Measurements from ENCODE around the gene ERBB3. TPM values are rescaled to one million over a fixed set of nuclear protein-coding genes. Genes with fewer than 3 reads are reported as not detected.
"Not testable (repeated sequence)": the region's sequence is repeated elsewhere in the genome, so short reads cannot be mapped to it uniquely, and the experiment has no call there.

Gene ERBB3
- polyA plus RNA-seq, 3 donors = 70.3 to 125 (median 113) TPM

DNA sequence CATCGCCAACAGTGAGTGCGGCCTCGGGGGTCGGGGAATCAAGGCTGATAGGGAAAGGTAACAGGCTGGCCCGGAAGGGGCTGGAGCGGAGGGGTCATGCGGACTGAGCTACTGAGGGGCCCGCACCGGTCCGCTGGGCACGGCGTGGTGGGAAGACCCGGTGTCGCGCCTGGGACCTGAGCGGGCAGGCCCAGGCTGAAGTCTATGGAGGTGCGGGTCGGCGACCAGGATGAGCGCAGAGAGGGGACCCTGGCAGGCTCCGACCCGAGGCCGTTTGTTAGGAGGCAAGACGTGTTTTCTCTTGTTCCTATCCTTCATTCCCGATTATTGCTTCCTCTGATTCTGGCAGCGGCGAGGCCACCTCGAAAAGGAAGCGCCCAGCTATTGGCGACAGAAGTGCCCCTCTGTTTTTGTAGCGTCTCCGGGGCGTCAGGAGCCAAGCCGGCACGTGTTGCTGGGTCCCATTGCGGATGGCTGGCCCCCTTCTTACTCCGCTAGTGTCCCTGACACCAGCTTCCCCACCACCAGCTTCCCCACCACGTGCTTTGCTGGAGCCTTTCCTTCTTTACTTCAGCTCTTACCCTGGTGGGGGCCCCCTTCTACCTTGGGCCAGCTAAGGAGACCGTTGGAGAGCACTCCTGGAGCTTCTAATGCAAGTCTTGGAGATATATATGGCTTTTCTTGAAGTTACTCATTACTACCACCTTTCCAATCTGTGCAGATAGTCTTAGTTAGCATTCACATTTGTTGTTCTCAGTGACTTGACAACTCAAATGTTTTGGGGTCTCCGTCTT lies 25.0 kb downstream of the ERBB3 start:
- no peak for DNase-seq

DNA sequence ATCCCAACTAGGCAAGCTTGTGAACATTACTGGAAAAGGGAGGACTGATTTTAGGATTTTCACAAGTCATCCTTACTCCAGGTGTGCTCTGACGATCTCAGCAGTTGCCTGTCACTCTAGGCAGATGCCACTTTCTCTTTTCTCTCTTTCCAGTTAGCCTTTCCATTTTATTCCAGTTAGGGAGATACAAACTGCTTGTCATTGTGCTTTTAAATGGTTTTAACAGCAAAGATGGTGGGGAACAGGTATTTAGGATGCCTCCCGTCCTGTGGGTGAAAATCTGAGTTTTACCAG lies 25.6 kb downstream of the ERBB3 start:
- no peak for DNase-seq

DNA sequence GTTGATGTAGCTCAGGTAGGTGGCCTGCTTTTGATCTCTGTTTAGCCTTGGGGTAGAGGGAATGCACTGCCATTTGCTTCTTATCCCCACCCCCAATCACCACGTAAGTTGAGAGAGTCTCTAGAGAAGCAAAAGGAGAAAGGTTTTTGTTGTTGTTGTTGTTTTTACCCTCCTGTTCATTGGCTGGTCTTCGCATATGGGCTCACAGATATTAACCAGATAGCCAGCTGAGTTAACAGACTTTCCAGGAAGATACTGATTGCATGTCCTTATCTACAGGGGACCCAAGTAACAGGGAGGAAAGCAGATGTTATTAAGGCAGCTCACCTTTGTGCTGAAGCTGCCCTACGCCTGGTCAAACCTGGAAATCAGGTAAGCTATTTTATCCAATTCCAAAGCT lies 27.3 kb downstream of the ERBB3 start:
- no peak for DNase-seq

DNA sequence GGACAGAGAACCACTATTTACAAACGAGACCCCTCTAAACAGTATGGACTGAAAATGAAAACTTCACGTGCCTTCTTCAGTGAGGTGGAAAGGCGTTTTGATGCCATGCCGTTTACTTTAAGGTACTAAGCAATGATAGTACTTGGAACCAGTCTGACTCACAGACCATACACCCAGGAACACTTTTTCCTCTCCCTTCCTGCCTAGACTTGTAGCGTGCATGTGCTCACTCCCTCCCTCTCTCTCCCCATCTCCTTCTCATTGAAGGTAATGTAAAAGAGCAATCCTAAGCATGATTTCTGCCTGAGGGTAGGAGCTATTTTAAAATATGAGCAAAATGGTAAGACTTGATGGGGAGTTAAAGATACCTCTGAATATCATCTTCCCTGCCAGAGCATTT lies 30.6 kb downstream of the ERBB3 start:
- no peak for DNase-seq

DNA sequence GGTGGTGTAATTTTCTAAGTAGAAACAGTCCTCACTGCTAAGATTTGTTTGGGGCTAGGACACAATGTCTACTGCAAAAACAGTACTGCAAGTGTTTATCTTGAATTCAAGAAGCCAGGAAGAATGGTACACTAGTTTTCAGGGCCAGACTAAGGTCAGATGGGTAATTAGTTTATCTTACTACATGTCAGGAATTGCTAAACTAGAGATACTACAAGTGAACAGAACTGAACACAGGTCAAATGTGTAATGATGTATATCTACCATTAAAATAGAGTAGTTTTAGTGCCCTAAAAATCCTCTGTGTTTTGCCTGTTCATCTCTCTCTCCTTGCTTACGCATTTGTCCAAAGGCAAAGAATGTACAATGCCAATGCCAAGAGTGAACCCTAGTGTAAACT lies 34.1 kb downstream of the ERBB3 start:
- no peak for DNase-seq

DNA sequence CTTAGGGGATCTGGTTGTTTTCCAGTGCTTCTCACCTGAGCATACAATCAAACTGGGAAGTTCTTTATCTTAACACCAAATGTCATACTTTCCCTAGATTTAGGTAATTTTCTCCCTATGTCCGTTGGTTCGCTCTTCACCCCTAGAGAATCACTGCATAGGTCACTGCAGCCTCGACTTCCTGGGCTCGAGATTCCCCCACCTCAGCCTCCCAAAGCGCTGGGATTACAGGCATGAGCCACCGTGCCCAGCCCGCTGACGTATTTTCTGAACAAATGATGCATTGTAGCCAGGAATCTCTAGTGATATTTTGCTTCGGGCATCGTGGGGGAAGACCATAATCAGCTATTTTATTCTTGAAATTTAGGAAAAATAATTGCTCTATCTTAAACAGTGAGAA lies 35.4 kb downstream of the ERBB3 start:
- DNase-seq = no peak

DNA sequence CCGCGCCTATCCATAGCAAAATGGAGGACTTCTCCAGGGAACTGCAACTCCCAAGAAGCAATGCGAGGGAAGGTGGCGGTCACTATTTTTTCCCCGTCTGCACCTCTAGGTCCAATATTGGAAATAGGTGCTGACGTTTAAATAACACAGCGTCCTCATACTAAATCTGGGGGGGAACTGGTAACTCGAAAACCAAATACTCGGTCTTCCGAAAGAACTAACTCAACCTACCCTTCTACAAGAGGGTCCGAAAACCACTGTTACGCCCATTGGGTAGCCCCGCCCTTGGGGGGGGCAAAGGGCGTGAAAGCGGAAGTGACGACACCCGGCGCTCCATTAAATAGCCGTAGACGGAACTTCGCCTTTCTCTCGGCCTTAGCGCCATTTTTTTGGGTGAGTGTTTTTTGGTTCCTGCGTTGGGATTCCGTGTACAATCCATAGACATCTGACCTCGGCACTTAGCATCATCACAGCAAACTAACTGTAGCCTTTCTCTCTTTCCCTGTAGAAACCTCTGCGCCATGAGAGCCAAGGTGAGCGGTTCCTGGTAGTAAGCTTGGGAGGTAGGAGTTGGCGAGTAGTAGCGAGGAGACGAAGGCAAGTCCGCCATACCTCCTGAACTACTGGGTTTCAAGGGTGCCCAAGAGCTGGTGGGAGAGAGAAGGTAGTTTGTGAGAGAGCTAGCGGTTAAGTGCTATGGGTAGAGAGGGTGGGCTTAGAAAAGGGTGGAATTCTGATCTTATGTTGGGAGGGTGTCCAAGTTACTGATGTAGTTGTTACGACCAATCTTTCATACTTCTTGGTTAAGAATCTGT lies 36.5 kb downstream of the ERBB3 start, which contains the start of gene RPL41:
Gene RPL41 (plus strand): TSS at position 367 of the 815 bp plus-strand sequence.
- DNase-seq = peak; percentile 97

DNA sequence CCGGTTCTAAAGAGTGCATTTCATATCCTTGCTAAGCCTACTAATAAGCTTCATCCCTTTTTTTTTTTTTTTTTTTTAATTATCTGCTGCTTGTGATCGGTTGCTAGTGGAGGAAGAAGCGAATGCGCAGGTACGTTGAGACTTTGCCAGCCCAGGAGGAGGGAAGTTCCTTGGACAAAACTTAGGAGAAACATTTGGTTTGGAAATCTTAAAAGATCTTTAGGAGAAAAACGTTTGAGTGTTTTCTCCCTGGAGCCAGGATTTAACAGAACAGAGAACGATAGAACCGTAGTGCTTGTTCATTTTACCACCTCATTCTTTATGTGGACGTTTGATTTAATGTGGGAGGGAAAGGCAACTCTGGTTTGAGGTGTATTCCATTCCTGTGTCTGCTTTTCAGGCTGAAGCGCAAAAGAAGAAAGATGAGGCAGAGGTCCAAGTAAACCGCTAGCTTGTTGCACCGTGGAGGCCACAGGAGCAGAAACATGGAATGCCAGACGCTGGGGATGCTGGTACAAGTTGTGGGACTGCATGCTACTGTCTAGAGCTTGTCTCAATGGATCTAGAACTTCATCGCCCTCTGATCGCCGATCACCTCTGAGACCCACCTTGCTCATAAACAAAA lies 37.2 kb downstream of the ERBB3 start:
- DNase-seq = not testable (repeated sequence)

DNA sequence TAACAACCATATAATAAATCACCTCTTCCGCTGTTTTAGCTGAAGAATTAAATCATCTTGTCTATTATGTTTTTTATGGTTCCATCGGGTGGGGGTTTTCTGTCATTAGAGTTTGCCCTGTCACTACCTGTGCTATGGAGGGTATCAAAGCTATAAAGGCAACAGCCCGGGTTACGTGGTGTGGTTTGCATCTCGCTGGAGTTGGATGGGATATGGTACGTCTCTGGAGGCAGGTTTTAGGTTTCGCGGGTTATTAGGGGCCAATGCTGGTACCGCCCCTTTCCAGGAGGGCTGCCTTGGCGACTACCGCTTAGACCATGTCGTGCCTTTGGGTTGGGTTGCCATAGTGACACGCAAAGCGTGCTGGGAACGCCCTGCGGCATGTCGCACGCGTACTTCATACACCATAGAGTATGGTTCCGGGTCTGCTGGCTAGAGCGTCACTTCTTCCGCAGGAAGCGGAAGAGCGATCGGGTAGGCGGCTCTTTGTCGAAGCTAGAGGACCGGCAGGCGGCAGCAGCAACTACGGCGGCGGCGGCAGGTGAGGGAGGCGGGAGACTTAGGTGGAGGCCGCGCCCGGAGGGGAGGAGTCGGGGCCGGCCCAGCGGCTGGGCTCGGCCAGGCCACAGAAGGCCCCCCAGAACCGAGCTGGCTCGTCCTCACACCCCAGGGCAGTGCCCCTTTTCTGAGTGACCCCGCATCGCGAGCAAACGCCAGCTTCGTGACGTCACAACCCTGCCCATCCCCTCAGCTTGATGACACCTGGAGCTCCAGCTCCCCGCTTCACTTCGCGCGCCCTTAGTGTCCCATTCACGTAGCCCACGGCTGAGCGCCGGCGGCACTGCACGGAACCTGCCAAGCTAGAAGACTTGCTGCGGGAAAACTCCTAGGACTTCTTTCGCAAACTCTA lies 38.1 kb downstream of the ERBB3 start, which contains the start of gene ZC3H10:
Gene ZC3H10 (plus strand): TSS at position 489 of the 910 bp plus-strand sequence. CDS start 2,297 bp downstream, outside the sequence.
- peak; percentile 99 for DNase-seq

DNA sequence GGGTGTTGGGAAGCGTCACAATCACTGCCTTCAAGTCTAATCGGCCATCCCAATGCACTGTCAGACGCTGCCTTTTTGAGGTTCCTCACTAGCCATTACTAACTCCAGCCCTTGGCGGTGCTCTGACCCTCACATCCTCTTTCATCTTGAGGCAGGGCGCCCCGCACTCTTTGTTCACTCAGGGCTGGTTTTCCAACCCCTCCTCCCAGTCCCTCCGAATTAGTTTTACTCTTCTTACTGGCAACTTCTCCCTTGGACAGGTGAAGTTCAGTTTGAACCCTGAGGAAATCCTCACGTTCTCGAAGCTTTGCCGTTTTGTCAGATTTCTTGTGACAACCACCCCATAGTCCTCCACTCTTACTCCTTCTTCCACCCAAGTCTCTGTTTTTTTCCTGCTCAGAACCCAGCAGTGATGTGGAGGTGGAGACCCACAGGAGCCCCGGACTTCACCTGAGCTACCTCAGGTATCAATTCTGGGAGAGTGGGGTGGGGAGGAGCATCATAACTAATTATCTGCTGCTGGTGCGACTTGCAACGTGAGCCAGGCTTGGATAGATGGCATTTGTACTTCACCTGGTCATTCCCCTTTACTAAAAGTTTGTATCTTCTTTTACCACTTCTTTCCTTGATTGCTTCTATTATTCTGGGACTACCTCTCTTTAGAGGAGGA lies 38.9 kb downstream of the ERBB3 start:
- no peak for DNase-seq

DNA sequence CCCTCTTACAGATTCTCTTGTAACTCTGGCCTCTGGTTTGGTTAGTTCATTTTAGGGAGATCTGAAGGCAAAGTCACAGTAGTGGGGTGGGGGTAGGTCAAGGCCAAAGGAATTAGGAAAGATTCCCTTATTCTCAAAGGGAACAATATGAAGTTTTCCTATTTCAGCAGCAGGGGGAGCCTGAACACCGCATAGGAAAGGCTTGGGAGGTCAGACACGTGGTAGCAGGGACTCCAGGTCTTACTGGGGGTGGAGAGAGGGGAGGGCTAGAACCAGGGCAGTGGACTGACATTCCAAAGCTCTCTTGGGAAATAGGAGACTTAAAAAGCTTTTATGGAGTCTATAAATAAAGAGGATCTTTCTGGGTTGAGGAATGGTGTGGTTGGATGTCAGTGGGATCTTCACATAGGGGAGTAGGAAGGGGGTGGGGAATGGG lies 39.4 kb downstream of the ERBB3 start:
- DNase-seq = peak; percentile 92

DNA sequence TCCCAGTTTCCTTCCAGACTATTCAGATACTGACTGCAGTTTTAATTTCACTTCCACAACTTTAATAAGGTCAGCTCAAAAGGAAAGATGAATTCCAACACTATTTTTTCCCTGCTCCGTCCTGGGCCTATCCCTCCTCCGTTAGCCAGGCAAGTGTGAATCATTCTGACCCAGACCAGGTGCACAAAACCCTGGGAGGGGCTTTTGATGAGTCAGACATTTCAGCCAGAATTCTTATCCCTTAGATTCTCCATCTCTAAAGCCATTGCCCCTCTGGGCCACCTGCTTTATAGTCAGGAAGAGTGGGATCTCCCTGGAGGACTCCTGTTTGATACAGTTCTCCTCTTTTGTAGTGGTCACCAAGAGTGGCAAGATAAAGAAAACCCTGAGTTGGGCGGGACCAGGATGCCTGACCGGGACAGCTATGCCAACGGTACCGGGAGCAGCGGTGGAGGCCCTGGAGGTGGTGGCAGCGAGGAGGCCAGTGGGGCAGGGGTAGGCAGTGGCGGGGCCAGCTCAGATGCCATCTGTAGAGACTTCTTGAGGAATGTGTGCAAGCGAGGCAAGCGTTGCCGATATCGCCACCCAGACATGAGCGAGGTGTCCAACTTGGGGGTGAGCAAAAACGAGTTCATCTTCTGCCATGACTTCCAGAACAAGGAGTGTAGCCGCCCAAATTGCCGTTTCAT lies 40.3 kb downstream of the ERBB3 start:
- no peak for DNase-seq

DNA sequence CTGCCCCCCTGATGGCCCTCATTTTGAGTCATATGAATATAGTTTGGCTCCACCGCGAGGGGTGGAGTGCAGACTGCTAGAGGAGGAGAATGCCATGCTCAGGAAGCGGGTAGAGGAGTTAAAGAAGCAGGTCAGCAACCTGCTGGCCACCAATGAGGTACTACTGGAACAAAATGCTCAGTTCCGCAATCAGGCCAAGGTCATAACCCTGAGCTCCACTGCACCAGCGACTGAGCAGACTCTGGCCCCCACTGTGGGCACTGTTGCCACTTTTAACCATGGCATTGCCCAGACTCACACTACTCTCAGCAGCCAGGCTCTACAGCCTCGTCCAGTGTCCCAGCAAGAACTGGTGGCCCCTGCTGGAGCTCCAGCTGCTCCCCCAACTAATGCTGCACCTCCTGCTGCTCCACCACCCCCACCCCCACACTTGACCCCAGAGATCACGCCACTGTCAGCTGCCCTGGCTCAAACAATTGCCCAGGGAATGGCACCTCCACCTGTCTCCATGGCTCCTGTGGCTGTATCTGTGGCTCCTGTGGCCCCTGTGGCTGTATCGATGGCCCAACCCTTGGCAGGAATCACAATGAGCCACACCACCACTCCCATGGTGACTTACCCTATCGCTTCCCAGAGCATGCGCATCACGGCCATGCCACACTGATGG lies 41.4 kb downstream of the ERBB3 start:
- DNase-seq = no peak

DNA sequence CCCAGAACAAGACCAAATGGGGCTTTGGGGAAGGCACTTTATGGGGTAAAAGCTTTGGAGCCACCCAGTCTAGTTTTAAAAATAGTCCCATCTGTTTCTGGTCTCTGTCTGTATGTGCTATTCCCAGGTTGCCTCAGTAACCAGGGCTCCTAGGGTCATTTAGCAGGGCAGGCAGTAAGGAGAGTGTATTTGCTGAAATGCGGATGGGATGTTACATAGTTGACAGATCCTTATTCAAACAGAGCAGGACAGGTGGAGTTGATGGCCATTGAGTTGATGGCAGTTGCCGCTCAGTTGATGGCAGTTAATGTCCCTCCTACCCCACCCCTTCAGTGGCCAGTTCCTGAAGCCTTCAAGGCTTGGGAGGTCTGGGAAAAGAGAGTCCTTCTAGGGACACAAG lies 42.7 kb downstream of the ERBB3 start:
- no peak for DNase-seq

DNA sequence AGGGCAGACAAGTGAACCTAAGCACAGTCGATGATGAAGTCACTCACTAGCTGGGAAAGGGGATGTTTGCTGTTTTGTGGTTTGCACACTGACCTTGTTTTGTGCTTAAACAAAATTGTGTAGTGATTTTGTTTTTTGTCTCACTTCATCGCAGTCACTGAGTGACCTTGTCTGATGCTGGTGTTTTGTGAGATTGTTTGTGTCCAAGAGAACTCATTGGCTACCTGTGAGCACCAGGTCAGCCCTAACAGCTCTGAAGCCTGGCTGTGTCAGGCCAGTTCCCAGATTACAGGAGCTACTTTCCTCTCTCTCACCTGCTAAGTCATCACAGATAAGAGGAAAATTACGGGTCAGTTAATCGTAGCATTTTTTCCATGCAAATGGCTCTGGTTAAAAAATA lies 44.2 kb downstream of the ERBB3 start:
- no peak for DNase-seq

DNA sequence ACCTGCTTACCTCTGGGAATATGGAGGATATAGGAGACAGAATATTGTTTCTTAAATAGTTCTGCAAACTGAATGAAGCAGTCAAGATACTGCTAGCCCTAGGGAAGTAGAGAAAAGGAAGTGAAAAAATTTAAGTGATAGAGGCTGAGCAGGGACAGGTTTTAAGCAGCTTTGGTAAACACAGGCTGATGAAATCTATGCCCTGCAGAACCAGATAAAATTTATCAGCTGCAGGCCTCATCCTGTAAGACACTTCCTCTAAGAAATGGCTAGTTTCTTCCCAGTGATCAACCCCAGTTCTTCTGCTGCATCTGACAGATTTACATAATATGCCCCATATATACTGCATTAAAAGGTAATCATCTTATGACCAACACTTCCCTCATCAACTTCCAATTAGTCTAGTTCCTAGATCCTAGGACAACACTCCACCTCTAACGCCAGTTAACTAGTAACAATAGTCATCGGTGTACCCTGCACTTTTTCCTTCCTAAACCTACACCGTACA lies 46.8 kb downstream of the ERBB3 start:
- no peak for DNase-seq

DNA sequence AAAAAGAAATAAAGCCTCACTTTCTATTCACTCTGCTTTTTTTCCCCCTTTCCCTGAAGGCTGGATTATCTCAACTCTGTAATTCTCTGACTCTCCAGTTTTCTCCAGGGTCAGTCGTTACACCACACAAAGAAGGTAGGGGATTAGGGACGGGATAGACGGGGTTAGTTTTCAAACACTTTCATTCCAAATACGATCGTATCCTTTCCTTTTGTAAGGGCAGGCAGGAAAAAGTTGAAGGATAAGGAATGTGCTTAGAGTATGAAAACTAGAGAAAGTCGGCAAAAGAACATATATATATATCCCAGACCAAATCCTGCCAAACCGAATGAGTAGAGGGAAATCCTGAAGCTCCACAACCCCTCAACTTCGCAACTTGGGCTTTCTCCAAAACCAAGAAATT lies 47.5 kb downstream of the ERBB3 start:
- no peak for DNase-seq

DNA sequence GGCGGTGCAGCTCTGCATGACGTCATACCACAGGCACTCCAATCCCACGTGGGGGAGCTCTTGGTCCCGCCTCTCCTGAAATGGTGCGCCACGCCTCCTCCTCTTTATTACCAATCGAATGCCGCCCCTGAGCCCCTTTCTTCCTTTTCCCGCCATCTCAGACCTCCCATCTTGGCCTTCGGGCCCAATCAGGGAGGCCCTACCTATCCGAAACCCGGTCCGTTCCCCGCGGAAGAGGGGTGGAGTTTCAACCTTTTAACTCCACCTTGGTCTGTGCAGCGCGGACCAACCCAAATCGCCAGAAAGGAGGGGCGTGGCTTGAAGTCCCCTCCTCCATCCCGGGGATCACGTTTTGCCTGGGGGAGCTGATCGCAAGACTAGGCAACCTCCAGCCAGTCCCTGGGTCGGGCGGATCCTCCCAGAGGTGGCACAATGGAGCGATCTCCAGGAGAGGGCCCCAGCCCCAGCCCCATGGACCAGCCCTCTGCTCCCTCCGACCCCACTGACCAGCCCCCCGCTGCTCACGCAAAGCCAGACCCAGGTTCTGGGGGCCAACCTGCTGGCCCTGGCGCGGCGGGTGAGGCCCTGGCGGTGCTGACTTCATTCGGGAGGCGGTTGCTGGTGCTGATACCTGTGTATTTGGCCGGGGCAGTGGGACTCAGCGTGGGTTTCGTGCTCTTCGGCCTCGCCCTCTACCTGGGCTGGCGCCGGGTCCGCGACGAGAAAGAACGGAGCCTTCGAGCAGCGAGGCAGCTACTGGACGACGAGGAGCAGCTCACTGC lies 48.1 kb downstream of the ERBB3 start, which contains the start of gene ESYT1:
Gene ESYT1 (plus strand): TSS at position 380 of the 782 bp plus-strand sequence. CDS start 53 bp downstream, at position 433.
- peak; percentile 100 for DNase-seq

Data from renal pelvis (tissue), 4 donors.